Measurements from ENCODE around the gene TRERF1.
A peak's percentile ranks its signal among the peaks of the same experiment; 100 is the strongest.

The TRERF1 gene

DNA sequence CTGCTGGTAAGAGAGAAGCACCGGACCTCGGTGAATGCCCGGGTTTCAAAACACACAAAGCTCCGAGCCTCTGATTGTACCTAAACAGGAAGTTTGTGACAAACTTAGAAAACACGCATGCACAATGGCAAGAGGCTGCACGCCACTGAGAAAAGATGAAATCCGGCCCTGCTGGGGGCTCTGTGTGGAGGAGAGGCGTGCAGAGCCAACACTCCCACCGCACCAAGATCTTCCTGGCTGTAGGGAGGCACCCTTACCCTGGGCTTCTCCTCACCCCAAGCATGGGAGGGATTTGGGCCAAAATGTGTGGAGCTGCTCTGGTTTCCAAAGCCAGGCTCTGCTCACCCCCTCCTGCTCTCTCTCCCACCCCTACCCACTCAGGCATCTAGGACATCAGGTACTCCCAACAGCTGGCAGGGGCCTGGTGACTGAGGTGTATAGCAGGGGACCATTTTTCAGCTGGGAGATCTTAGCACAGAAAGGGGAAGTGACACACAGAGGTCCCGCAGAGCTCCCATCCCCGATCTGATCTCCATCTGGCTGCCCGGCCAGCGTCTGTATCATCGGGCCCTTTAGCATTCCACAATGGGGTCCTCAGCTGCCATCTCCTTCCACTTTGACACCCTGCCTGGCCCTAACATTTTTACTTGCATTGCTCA is 84.2 kb downstream of the TRERF1 start:
- H3K4me3 ChIP-seq (ENCODE audit: low read length), result 0 out of 2 replicates have a peak overlapping the region, but pooled peaks have one; percentile 5
- peak; percentile 24 for DNase-seq (ENCODE audit: low read depth)
- TF ChIP-seq, protein P1, sequence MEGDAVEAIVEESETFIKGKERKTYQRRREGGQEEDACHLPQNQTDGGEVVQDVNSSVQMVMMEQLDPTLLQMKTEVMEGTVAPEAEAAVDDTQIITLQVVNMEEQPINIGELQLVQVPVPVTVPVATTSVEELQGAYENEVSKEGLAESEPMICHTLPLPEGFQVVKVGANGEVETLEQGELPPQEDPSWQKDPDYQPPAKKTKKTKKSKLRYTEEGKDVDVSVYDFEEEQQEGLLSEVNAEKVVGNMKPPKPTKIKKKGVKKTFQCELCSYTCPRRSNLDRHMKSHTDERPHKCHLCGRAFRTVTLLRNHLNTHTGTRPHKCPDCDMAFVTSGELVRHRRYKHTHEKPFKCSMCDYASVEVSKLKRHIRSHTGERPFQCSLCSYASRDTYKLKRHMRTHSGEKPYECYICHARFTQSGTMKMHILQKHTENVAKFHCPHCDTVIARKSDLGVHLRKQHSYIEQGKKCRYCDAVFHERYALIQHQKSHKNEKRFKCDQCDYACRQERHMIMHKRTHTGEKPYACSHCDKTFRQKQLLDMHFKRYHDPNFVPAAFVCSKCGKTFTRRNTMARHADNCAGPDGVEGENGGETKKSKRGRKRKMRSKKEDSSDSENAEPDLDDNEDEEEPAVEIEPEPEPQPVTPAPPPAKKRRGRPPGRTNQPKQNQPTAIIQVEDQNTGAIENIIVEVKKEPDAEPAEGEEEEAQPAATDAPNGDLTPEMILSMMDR (conservative IDR thresholded peaks at IDR 0.05; ENCODE audit: low read length), result no peak

DNA sequence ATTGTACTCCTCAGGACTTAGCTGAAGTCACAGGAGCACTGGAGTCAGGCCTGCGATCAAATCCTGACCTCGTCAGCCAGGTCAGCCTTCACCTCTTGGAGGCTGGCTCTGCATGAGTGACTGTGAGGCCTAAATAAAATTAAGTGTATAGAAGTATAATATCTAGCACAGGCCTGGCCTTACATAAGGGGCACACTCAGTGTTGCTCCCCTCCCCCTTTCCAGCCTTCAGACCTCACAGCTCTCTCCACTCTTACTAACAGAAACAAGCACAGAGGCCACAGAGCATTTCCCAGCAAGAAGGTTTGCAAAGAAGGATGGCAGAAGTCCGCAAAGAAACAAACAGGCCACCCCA is 84.8 kb downstream of the TRERF1 start:
- no peak for DNase-seq (ENCODE audit: low read depth)
- H3K4me3 ChIP-seq (ENCODE audit: low read length), result no peak overlapping the region
- TF ChIP-seq, protein P1 (conservative IDR thresholded peaks at IDR 0.05; ENCODE audit: low read length), result no peak

DNA sequence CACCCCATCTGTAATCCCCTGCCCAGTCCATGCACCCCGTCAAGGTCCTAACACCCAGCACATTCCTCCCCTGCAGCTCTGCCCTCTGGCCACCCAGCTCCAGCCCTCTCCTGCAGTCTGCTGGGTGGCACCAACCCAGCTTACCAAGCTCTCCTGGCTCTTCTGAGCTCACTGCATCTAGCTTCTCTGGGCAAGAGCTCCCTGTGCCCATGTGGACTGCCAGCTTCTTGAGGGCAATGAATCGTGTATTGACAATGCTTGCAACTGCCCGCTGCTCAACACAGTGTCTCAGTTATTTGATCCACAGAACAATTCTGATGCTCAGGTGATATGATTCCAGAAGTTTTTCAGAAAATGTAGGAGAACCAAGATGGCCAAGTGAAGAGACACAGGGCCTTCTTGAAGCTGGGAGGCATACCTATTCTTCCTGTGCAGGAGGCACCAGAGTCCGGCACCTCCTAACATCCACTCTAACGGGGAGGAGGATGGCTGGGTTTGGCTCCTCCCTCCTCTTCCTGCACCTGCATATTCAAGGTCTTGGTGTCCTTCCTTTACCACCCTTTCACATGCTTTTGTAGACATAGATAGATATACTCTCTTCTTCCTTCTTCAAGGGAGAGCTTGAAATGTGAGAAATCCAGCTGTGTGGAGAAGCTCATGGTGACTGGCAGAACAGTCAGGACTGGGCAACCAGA is 85.6 kb downstream of the TRERF1 start:
- H3K4me3 ChIP-seq (ENCODE audit: low read length), result no peak overlapping the region
- DNase-seq (ENCODE audit: low read depth), result no peak
- TF ChIP-seq, protein P1 (conservative IDR thresholded peaks at IDR 0.05; ENCODE audit: low read length), result no peak

DNA sequence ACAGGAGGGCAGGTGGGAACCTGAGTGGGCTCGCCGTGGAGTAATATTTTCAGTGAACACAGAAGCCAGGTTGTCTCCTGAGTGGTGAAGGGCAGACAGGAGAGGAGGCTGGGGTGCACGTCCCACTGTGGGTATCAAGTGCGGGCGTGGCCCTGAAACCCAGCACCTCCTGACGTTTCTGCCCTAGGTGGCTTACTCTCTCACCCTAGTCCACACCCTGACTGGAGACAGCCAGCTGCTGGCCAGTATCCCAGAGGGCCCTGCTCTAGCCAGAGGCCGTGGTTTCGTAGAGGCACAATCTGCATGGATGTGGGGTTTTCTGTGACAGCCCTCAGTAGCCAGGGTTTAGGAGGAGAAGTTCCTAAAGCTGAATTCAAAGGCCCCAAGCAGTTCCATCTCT is 86.7 kb downstream of the TRERF1 start:
- H3K4me3 ChIP-seq (ENCODE audit: low read length), result no peak overlapping the region
- DNase-seq (ENCODE audit: low read depth), result no peak
- TF ChIP-seq, protein P1 (conservative IDR thresholded peaks at IDR 0.05; ENCODE audit: low read length), result no peak

DNA sequence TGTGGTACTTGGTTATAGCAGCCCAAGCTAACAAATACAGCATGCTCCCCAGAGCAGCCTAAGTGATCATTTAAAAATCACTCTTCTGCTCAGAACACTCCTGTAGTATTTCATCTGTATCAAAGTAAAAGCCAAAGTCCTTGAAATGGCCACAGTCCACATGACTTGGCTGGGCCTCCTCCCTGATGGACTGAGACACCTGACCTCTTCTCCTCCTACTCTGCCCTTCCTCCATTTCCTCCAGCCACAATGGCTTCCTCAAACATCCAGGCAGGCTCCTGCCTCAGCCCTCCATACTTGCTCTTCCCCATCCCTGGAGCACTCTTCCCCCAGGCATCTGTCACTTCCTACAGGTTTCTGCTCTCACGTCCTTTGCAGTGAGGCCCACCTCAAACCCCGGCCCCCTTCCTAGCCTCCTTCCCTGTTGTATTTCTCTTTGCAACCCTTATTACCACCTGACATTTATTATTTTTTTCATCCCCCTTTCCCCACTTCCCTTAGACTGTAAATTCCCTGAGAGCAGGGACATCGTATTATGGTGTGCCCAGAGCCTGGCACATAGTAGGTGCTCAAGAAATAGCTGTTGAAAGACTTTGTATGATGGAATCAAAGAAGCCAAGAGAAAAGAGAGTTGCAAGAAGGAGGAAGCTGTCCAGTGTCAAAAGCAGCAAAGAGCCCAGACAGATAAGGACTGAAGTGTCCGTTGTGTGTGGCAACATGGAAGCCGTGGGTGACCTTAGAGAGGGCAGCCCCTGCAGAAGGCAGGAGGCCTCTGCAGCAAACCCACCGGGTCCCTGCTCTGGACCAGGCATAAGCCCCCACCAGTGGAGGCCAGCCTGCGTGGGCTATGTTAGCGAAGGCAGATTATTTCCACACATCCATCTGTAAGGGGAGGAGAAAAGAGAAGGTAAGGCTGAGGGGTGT is 87.5 kb downstream of the TRERF1 start:
- DNase-seq (ENCODE audit: low read depth), result no peak
- TF ChIP-seq, protein P1 (conservative IDR thresholded peaks at IDR 0.05; ENCODE audit: low read length), result no peak
- no peak overlapping the region for H3K4me3 ChIP-seq (ENCODE audit: low read length)

DNA sequence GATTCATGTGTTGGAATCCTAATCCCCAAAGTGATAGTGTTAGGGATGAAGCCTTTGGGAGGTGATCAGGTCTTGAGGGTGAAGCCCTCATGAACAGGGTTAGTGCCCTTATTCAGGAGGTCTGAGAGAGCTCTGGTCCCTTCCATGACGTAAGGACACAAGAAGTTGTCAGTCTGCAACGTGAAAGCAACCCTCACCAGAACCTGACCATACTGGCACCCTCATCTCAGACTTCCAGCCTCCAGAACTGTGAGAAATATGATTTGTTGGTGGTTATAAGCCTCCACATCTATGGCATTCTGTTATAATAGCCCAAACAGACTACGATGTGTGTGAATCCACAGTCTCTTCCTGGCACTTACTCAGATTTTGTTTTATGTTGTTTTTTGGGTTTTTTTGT is 90.7 kb downstream of the TRERF1 start:
- no peak for DNase-seq (ENCODE audit: low read depth)
- no peak overlapping the region for H3K4me3 ChIP-seq (ENCODE audit: low read length)
- TF ChIP-seq, protein P1 (conservative IDR thresholded peaks at IDR 0.05; ENCODE audit: low read length), result no peak
